Activated T-cell treated with anti-CD3 and anti-CD28 coated beads for 48 hours (primary cell): ENCODE measurements around the gene FOXN1.
"Not testable (repeated sequence)": the region's sequence is repeated elsewhere in the genome, so short reads cannot be mapped to it uniquely, and the experiment has no call there.

Experiments
- DNase-seq: peaks from one replicate; pipeline ENCODE4 v3.0.0-alpha.2; 2020; ENCODE audit warnings: low read depth

Gene FOXN1, protein sequence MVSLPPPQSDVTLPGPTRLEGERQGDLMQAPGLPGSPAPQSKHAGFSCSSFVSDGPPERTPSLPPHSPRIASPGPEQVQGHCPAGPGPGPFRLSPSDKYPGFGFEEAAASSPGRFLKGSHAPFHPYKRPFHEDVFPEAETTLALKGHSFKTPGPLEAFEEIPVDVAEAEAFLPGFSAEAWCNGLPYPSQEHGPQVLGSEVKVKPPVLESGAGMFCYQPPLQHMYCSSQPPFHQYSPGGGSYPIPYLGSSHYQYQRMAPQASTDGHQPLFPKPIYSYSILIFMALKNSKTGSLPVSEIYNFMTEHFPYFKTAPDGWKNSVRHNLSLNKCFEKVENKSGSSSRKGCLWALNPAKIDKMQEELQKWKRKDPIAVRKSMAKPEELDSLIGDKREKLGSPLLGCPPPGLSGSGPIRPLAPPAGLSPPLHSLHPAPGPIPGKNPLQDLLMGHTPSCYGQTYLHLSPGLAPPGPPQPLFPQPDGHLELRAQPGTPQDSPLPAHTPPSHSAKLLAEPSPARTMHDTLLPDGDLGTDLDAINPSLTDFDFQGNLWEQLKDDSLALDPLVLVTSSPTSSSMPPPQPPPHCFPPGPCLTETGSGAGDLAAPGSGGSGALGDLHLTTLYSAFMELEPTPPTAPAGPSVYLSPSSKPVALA

DNA sequence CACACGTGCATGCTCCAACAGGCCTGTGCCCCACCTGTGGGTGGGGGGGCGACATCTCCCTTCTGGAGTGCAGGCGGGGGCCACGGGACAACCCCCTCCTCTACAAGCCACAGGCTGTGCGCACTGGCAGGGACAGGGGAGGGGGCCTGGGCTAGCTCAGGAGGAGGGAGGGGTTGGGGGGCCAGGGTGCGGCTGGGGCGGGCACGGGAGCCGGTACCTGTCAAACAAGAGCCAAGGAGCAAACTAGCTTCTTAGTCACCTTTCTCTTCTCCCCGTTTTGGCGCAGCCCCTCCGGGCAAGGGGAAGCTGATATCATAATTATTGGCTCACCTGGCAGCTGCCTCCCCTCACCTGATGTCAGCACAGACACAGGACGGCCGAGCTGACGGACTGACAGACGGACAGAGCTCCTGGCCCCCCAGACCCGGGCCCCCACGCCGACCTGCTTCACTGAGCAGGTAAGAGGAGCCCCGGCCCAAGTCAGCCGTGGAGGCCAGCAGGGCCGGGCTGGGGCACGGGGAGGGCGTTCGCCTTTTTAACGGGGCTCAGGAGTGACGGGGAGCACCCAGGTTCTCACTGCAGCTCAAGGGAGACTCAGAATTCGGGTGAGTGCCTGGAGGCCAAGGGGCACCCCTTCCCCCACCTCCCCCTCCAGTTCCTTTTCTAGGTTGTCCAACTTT, at the start of gene FOXN1:
FOXN1 (plus strand) TSS at position 363 of the 680 bp plus-strand sequence. CDS start 17,622 bp downstream, outside the sequence.
- no peak for DNase-seq

DNA sequence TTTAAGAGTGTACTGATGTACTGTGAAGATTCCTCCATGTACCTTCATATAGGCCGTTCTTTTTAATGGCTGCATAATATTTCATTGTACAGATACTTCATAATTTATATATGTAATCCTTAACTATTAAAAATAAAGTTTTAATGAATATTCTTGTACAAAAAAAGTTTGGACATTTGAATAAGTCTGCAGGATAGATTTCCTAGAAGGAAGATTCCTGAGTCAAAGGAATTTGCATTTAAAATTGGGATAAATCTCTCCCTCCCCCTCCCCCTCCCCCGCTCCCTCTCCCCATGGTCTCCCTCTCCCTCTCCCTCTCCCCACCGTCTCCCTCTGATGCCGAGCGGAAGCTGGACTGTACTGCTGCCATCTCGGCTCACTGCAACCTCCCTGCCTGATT, 48.3 kb upstream of the FOXN1 start:
- DNase-seq: no peak

DNA sequence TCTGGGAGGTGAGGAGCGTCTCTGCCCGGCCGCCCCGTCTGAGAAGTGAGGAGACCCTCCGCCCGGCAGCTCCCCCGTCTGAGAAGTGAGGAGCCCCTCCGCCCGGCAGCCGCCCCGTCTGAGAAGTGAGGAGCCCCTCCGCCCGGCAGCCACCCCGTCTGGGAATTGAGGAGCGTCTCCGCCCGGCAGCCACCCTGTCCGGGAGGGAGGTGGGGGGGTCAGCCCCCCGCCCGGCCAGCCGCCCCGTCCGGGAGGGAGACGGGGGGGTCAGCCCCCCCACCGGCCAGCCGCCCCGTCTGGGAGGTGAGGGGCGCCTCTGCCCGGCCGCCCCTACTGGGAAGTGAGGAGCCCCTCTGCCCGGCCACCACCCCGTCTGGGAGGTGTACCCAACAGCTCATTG, 47.3 kb upstream of the FOXN1 start:
- DNase-seq: not testable (repeated sequence)

DNA sequence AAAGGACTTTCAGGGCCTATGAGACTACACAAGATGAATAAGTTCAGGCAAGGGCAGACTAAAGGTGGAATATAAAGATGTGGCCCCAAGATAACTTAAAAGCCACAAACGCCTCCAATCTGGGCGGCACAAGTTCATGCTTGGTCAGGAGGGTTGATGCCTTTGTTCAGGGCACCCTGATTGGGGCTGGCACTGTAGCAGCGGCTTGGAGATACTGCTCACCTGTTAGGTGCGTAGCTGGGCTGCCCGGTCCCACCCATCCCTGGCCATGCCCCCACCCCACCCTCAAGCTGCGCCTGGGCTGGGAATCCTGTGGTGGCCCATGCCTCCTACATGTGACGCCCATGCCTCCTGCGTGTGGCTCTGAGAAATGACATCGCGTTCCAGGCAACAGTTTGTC, 45.2 kb upstream of the FOXN1 start:
- no peak for DNase-seq

DNA sequence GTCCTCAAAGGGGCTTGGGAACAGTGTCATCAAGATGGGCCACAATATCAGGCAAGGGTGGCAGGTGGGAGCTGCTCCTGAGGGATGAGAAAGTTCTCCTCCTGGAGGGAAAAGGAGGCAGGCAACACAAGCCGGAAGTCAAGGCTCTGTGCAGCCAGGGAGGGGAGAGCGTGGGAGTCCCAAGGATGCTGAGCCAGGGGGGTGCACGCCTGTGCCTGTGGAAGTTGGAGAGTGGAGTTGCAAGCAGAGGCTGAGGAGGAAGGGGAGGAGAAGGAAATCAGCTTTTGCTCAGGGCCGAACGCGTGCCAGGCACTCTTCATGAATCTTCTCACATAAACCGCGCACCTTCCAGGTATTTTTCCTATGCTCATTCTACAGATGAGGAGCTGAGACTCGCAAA, 40.1 kb upstream of the FOXN1 start:
- no peak for DNase-seq

DNA sequence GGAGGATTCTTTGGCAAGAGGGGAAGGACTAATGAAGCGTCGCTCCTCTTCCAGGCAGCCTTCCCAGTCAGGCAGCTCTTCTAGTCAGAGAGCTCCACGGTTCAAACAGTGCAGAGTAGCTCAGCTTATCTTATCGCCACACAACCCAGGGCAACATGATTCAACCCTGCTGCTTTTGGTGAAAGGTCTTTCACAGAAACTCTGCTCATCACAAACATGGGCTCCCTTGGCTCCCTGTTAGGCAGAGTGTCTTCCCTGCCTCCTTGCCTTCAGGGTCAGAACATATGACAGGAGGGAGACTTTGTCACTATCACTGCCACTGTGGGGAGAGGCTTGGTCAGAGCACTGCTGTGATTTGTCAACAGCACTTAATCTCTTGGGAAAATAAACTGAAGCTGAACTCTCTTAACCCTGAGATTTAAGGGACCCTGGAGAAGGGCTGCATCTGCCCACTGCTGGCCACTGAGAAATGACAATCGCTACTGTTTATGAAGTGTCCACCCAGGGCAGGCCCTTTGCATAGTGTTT, 39.6 kb upstream of the FOXN1 start:
- DNase-seq: no peak

DNA sequence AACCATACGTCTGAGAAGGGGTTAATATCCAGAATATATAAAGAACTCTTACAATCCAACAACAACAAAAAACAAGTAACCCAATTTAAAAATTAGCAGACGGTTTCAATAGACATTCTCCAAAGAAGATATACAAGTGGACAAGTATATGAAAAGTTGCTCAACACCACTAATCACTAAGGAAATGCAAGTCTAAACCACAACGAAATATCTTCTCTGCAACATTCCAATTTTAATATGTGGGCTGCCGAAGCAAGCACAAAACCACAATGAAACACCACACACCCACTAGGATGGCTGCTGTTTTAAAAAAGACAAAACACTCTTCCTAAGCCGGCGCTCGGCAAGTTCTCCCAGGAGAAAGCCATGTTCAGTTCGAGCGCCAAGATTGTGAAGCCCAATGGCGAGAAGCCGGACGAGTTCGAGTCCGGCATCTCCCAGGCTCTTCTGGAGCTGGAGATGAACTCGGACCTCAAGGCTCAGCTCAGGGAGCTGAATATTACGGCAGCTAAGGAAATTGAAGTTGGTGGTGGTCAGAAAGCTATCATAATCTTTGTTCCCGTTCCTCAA, 38.6 kb upstream of the FOXN1 start:
- DNase-seq: no peak

DNA sequence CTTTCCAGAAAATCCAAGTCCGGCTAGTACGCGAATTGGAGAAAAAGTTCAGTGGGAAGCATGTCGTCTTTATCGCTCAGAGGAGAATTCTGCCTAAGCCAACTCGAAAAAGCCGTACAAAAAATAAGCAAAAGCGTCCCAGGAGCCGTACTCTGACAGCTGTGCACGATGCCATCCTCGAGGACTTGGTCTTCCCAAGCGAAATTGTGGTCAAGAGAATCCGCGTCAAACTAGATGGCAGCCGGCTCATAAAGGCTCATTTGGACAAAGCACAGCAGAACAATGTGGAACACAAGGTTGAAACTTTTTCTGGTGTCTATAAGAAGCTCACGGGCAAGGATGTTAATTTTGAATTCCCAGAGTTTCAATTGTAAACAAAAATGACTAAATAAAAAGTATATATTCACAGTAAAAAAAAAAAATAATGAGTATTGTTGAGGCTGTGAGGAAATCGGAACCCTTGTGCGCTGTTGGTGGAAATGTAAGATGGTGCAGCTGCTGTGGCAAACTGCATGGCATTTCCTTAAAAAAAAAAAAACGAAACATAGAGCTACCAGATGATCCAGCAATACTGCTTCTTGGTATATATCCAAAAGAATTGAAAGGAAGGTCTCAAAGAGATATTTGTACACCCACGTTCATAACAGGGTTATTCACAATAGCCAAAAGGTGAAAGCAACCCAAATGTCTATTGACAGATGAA, 38.0 kb upstream of the FOXN1 start:
- DNase-seq: not testable (repeated sequence)

DNA sequence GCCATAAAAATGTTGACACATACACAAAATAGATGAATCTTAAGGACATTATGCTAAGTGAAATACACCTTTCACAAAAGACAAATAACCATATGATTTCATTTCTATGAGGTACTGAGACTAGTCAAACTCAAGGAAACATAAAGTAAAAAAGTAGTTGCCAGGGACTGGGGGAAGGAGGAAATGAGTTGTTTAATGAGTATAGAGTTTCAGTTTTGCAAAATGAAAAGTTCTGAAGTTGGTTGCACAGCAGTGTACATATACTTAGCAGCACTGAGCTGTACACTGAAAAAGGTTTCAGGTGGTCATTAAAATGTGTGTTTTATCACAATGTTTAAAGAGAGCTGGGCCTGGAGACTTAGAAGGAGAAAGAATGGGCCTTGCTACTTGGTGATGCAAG, 37.4 kb upstream of the FOXN1 start:
- DNase-seq: no peak

DNA sequence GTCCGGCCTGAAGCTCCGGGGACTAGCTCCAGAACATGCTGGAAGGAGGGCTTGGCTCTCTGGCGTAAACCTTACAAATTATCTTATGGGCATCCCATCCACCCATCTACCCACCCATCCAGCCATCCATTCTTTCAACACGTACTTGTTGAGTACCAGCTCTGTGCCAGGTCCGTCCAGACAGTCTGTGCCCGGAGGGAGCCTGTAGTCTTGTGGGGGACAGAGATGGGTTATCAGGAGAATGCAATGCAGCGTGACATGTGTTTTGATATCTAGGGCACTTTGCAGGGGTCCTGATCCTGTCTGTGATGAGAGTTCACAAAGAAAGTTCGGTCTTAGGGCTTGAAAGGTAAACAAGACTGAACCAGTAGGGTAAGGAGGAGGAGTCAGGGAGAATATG, 36.8 kb upstream of the FOXN1 start:
- no peak for DNase-seq

DNA sequence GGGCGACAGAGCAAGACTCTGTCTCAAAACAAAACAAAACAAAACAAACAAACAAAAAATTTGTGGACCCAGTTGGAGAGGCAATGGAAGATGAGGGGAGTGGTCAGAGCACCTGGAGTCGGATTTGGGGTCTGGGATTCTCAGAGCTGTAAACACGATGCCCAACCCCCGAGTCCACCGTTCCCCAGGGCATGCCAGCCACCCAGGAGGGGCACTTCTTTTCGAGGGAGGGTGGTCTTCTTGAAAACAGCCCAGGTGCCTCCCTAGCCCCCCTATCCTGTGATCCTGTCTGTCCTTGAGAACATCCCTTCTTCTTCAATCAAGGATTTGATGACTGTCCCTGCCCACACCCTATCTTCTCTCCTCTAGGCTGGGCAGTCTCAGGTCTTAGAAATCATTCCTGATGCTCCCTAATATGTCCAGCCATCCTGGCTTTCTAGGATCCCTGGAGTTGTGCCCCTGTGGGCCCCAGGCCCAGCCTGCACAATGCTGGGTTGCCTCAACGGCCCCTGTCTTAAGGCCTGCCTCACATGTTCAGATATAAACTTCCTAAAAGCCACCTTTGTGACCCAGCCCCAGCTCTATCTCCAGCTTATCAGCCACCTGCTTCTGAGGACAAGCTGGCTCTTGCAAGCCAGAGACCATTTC, 35.8 kb upstream of the FOXN1 start:
- no peak for DNase-seq

DNA sequence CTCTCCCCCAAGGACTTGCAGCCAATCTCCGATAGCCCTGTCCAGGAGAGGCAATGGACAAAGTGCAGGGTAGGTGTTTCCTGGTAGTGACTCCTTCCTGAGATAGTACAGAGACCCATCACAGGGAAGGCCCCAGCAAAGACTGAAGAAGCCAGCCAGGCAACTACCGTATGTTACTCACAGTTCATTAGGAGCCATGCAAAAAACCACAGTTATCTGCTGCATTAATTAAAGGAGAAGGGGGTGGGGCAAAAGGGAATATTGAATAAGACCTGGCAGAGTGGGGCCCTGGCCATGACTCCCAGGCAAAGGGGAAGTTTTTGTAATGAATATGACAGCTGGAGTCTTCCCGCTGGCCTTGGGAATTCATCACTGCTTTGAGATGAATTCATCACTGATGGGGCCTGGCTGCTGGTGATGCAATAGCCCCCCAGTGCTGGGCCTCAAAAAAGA, 35.2 kb upstream of the FOXN1 start:
- DNase-seq: no peak

DNA sequence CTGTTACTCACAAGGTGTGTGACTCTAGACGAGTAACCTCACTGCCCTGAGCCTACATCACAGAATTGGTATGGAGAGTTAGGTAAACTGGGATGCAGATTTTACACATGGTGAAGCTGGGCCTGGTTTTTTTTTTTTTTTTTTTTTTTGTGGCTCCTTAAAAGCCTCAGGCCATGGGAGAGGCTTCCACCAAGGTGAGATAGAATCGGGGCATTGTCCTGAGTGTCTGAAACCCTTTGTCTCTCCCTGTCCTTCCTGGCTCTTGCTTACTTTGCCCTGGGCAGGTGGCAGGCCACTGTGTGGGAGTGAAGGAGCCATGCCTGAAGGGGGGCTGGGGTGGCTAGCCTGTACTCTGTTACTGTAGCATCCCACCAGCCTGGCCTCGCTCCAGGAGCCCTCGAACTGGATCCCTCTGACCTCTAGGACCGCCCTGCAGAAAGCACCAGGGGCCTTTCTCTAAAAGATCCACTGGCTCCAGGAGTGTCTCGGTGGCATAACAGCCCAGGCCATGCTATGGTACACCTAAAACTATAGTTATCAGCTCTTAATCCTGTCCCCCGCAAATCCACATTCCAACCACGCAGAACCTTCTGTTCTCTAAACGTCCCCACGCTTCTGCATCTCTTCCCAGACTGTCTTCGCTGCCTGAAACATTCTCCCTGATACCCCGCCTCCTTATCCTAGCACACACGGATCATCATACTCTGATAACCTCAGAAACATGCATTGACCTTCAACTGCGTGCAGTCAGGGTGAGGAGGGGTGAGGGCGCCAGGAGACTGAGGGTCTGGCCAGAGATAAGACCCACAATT, 34.4 kb upstream of the FOXN1 start:
- DNase-seq: no peak

DNA sequence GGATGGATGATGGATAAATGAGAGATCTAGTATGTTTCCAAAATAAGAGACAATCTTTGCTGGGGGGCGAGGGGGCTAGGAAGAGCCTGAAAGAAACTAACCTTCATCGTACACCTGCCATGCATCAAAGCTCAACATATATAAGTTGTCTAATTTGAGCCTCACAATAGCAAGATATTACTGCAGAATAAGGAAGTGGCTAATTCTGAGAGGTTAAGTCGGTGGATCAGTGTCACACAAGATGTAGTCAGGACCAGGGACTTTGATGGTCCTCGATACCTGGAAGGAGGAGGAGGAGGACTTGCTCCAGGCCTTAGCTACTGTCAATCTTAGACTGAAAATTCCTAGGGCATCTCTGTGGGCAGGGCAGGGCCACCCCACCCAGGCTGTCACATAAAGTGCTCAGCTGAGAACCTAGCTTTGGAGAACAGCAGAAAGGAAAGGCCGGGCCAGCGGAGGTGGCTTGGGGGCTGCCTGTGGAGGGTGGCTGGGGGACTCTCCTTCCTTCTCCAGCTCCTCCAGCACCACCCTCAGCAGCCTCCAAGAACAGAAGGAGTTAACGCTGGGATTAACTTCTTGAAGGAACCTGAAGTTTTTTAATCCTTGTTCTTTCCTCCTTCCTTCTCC, 33.2 kb upstream of the FOXN1 start:
- no peak for DNase-seq

DNA sequence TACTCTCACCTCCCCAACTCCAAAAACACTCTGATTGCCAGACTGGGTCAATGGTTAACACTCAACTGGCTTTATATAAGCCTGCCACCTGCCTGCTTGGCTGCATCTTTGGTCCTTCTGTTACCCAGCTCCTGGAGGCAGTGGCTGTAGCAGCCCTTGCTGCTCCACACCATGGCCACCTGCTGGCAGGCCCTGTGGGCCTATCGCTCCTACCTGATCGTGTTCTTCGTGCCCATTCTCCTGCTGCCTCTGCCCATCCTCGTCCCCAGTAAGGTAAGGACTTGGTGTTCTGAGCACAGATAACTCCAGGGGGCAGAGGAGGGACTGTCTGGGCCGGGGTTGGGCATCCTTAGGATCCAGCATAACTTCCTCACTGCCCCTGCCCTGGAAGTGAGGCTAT, 32.6 kb upstream of the FOXN1 start, which contains the start of gene SLC13A2:
SLC13A2 (plus strand) TSS at position 103 of the 400 bp plus-strand sequence; CDS start at position 172, 69 bp downstream.
- DNase-seq: no peak

DNA sequence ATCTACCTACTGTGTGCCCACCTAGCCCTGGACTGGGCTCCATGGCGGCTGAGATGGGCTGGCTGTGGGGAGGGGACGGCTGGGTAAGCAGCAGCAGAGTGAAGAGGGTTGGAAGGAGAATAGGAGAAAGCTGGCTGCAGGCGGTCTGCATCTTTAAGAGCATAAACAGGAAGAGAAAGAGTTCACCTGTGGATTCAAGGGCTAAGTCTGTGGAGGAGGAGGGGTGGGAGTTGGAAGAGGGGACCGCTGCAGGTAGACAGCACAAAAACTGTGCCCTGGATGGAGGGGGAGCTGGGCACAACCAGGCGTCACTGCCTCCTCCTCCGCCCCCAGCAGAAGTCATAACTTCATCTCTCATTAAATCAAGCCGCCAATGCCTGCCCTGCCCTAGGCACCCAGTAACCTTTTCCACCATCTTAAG, 32.0 kb upstream of the FOXN1 start:
- no peak for DNase-seq

DNA sequence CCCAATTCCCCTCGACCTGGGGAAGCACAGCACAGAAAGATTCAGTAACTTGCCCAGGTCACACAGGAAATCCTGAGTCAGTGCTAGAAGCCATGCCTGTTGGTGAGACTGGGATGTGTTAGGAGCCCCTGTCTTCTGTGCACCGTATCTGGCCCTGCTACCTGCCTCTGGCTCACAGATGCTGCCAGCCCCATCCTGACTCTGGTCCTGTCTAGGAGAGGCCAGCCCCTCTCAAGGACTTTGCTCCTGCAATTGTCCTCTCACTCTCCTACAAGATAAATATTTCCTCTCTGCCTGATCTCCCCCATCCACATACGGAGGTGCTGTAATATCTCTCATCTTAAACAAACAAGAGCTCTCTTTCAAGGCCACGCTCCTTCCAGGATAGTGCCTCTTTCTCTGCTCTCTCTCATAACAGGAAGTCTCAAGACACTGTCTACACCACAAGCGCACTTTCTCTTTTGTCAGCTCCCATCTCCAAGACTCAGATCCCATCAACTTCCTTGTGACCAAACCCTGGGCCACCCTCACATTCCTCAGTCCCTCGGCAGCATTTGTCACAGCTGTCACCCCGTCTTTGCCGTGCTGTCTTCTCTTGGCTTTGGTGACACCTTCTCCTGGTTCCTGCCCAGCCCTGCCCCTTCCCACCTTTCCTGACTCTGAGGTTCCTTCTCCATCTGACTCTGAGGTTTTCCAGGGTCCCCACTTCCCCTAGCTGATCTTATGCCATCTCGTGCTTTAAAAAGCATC, 30.8 kb upstream of the FOXN1 start:
- DNase-seq: no peak

DNA sequence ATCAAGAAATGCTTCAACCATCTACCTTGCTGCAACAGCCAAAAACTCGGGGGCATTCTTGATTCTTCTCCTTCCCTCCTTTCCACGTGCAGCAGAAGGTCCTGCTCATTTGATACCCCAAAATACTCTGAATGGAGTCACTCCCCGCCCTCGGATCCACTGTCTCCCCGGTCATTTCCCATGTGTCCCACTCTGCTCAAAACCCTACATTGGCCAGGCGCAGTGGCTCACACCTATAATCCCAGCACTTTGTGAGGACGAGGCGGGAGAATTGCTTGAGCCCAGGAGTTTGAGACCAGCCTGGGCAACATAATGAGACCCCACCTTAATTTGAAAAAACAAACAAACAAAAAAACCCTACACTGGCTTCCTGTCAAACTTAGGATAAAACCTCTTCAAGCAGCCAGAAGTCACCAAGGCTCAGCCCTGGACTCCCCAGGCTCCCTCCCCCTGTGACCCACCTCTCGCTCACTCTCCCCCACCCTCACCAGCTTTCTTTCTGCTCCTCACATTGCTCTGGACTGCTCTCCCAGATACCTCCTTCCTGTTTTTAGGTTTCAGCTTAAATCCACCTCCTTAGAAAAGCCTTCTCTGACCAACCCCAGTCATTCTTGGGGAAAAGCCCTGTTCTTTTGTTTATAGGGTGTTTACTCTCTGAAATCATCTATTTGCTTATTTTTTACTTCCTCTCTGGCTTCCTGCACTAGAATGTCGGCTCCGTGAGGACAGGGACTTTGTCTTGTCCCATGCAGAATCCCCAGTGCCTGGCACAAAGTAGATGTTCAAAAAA, 29.9 kb upstream of the FOXN1 start:
- DNase-seq: no peak
